Ishikawa (cell line): Measurements from ENCODE around the gene FAM83F.
A peak's percentile ranks its signal among the peaks of the same experiment; 100 is the strongest.

Source experiments
- CEBPB ChIP-seq: IDR thresholded peaks from 2 replicates; pipeline ENCODE4 v1.6.1; 2012
- CREB1 ChIP-seq: IDR thresholded peaks from 2 replicates; pipeline ENCODE4 v1.6.1; 2012; ENCODE audit warnings: low read depth
- EGR1 ChIP-seq: IDR thresholded peaks from 2 replicates; pipeline ENCODE4 v1.6.1; 2012
- EP300 ChIP-seq: IDR thresholded peaks from 2 replicates; pipeline ENCODE4 v1.6.1; 2012; ENCODE audit warnings: borderline replicate concordance
- FOXM1 ChIP-seq: IDR thresholded peaks from 2 replicates; pipeline ENCODE4 v1.6.1; 2012; ENCODE audit warnings: low read depth, borderline replicate concordance
- MAX ChIP-seq: IDR thresholded peaks from 2 replicates; pipeline ENCODE4 v1.6.1; 2012
- NFIC ChIP-seq: IDR thresholded peaks from 2 replicates; pipeline ENCODE4 v1.6.1; 2012
- RAD21 ChIP-seq: IDR thresholded peaks from 2 replicates; pipeline ENCODE4 v1.6.1; 2012; ENCODE audit warnings: low read depth
- REST ChIP-seq: IDR thresholded peaks from 2 replicates; pipeline ENCODE4 v1.6.1; 2012; ENCODE audit warnings: low read depth, mild to moderate bottlenecking
- TAF1 ChIP-seq: IDR thresholded peaks from 2 replicates; pipeline ENCODE4 v1.6.1; 2012; ENCODE audit warnings: low read depth, mild to moderate bottlenecking
- TCF12 ChIP-seq: IDR thresholded peaks from 2 replicates; pipeline ENCODE4 v1.6.1; 2012; ENCODE audit warnings: low read depth
- TEAD4 ChIP-seq: IDR thresholded peaks from 2 replicates; pipeline ENCODE4 v1.6.1; 2012
- USF1 ChIP-seq: IDR thresholded peaks from 2 replicates; pipeline ENCODE4 v1.6.1; 2012
- YY1 ChIP-seq: IDR thresholded peaks from 2 replicates; pipeline ENCODE4 v1.6.1; 2012; ENCODE audit warnings: low read depth
- ZBTB7A ChIP-seq: IDR thresholded peaks from 2 replicates; pipeline ENCODE4 v1.6.1; 2012; ENCODE audit warnings: low read depth

The FAM83F gene

GRCh38 chr22:39994566-39995392, at the start of gene FAM83F:
Gene FAM83F (plus strand): TSS chr22:39994954. CDS start chr22:39995043, 89 bp downstream.
- TF ChIP-seq EGR1 (peak; percentile 53; the same call in 1 of the 2 replicates), REST (no peak), MAX (peak; percentile 90), USF1 (peak; percentile 19; the same call in 1 of the 2 replicates), TAF1 (no peak), TEAD4 (no peak)

- TF ChIP-seq RAD21 (no peak), EGR1 (no peak), REST (no peak), CREB1 (no peak), YY1 (no peak), ZBTB7A (no peak), TAF1 (no peak), USF1 (no peak), MAX (no peak), TCF12 (no peak), CEBPB (no peak), EP300 (no peak), TEAD4 (no peak), FOXM1 (no peak), NFIC (no peak)
Observed at GRCh38 chr22:39946126-39946502, 48.6 kb upstream of the FAM83F start.

GRCh38 chr22:39946503-39947219, 48.1 kb upstream of the FAM83F start:
- TF ChIP-seq TCF12, result no peak

GRCh38 chr22:39947220-39948216, 47.2 kb upstream of the FAM83F start:
- TF ChIP-seq TCF12 (no peak), YY1 (no peak), ZBTB7A (no peak), TAF1 (no peak), TEAD4 (no peak), USF1 (no peak), CEBPB (no peak)
